Fibroblast of lung (primary cell): ENCODE results near the gene DLG3. TPM values are rescaled to one million over a fixed set of nuclear protein-coding genes. Genes with fewer than 3 reads are reported as not detected.

Experiments used
- DNase-seq, 2 donors: peaks; one replicate each; pipeline versions ENCODE4 v3.0.0 to v3.0.0-alpha.2; 2010; ENCODE audit warnings: low read depth in 2 of 2
- H2AFZ ChIP-seq: 2 replicates; pipeline ENCODE4 v1.5.1; 2012; ENCODE audit warnings: low read length, control low read depth, inconsistent platforms
- H3K27ac ChIP-seq: 2 replicates; pipeline ENCODE4 v1.5.1; 2011; ENCODE audit warnings: low read length, control low read depth; ENCODE audit not compliant: insufficient read depth
- H3K27me3 ChIP-seq: 2 replicates; pipeline ENCODE4 v1.5.1; 2011; ENCODE audit warnings: mild to moderate bottlenecking, low read length; ENCODE audit not compliant: control insufficient read depth, insufficient read depth
- H3K36me3 ChIP-seq: 2 replicates; pipeline ENCODE4 v1.5.1; 2011; ENCODE audit warnings: low read length; ENCODE audit not compliant: control insufficient read depth, insufficient read depth
- H3K4me1 ChIP-seq: 2 replicates; pipeline ENCODE4 v1.5.1; 2011; ENCODE audit warnings: low read length; ENCODE audit not compliant: control insufficient read depth, insufficient read depth; ENCODE audit errors: extremely low read depth
- H3K4me2 ChIP-seq: 2 replicates; pipeline ENCODE4 v1.5.1; 2011; ENCODE audit warnings: low read length, control low read depth; ENCODE audit not compliant: insufficient read depth; ENCODE audit errors: extremely low read depth
- H3K4me3 ChIP-seq, 4 experiments: fragments of 200-600 bp in 1 of 4; sonication (generic) in 1 of 4; replicated peaks in 1 of 4; 2 replicates each; pipeline ENCODE4 v1.5.1; 2011 to 2016; ENCODE audit warnings: low read length in 4 of 4, low read depth in 3 of 4, mild to moderate bottlenecking in 3 of 4, control low read depth in 2 of 4, inconsistent platforms in 1 of 4, mixed read lengths in 1 of 4; ENCODE audit not compliant: insufficient read depth in 1 of 4; ENCODE audit errors: control extremely low read depth in 1 of 4
- H3K79me2 ChIP-seq: 2 replicates; pipeline ENCODE4 v1.5.1; 2012; ENCODE audit warnings: mild to moderate bottlenecking, low read length, inconsistent platforms; ENCODE audit not compliant: control insufficient read depth, insufficient read depth
- H3K9ac ChIP-seq: 2 replicates; pipeline ENCODE4 v1.5.1; 2011; ENCODE audit warnings: mild to moderate bottlenecking, low read length, control low read depth; ENCODE audit not compliant: insufficient read depth
- H3K9me3 ChIP-seq: 2 replicates; pipeline ENCODE4 v1.5.1; 2012; ENCODE audit warnings: low read depth, low read length; ENCODE audit not compliant: control insufficient read depth, insufficient read depth
- H4K20me1 ChIP-seq: 2 replicates; pipeline ENCODE4 v1.5.1; 2011; ENCODE audit warnings: low read length; ENCODE audit not compliant: control insufficient read depth, insufficient read depth; ENCODE audit errors: extremely low read depth
- CTCF ChIP-seq, 2 donors: IDR thresholded peaks in 1 of 2; conservative IDR thresholded peaks in 1 of 2; 1 replicate in 1 of 2; 2 replicates in 1 of 2; pipeline ENCODE4 v1.5.1; 2011 to 2012; ENCODE audit warnings: low read length in 2 of 2, control low read depth in 1 of 2, inconsistent platforms in 1 of 2, low read depth in 1 of 2, mild to moderate bottlenecking in 1 of 2
- EZH2 ChIP-seq: IDR thresholded peaks from 2 replicates; pipeline ENCODE4 v1.5.1; 2012; ENCODE audit warnings: low read length, control low read depth, mild to moderate bottlenecking; ENCODE audit errors: missing control alignments
- polyA plus RNA-seq, 2 donors: library from polyadenylated mRNA; depleted of rRNA in 1 of 2; stranded (reverse) in 1 of 2; unstranded in 1 of 2; fragments of >200 nt; gene quantifications; 2 replicates each; pipeline ENCODE4 v1.2.1, GENCODE V29; 2011 to 2012; ENCODE audit warnings: missing spikeins in 1 of 2
- total RNA-seq: library from RNA; depleted of rRNA; stranded (reverse); fragments of >200 nt; gene quantifications from 2 replicates; pipeline ENCODE4 v1.2.1, GENCODE V29; 2014

DLG3 gene
- total and polyA plus RNA-seq, 2 donors (not counting 1 experiment from before 2014, with no cell fraction given), result 21.0 to 24.6 TPM

- no peaks in the 10 kb centered on the region for H3K9me3 ChIP-seq
- no peak overlapping the region for H2AFZ ChIP-seq
- no peaks in the 10 kb centered on the region for H3K27me3 ChIP-seq
- H3K4me1 ChIP-seq, result no peaks in the 10 kb centered on the region
- no peaks in the 10 kb centered on the region for H3K36me3 ChIP-seq
- no peak overlapping the region for H3K27ac ChIP-seq
- no peak overlapping the region for H3K4me3 ChIP-seq
- no peak overlapping the region for H3K4me2 ChIP-seq
- no peak for TF ChIP-seq CTCF (conservative IDR thresholded peaks at IDR 0.05 in 1 of 2, IDR thresholded peaks at IDR 0.05 in 1 of 2; ENCODE audit: low read depth in 1 of 2, low read length in 2 of 2)
- TF ChIP-seq EZH2, result peak; percentile 7
- H3K9ac ChIP-seq, result no peak overlapping the region
- DNase-seq, result no peak
- no peaks in the 10 kb centered on the region for H3K79me2 ChIP-seq
- H4K20me1 ChIP-seq, result no peaks in the 10 kb centered on the region
These were observed 1.3 kb downstream of the DLG3 start for GRCh38 chrX:70445951-70446350.

GRCh38 chrX:70446380-70447350, 2.0 kb downstream of the DLG3 start:
- no peak overlapping the region for H3K4me2 ChIP-seq
- no peak overlapping the region for H3K9ac ChIP-seq
- H3K36me3 ChIP-seq, result no peaks in the 10 kb centered on the region
- TF ChIP-seq CTCF (conservative IDR thresholded peaks at IDR 0.05 in 1 of 2, IDR thresholded peaks at IDR 0.05 in 1 of 2; ENCODE audit: low read depth in 1 of 2, low read length in 2 of 2) (no peak), EZH2 (no peak)
- no peak overlapping the region for H3K27ac ChIP-seq
- no peaks in the 10 kb centered on the region for H4K20me1 ChIP-seq
- DNase-seq, result no peak
- no peaks in the 10 kb centered on the region for H3K4me1 ChIP-seq
- no peak overlapping the region for H2AFZ ChIP-seq
- H3K79me2 ChIP-seq, result no peaks in the 10 kb centered on the region
- H3K4me3 ChIP-seq, result no peak overlapping the region
- no peaks in the 10 kb centered on the region for H3K9me3 ChIP-seq
- no peaks in the 10 kb centered on the region for H3K27me3 ChIP-seq

GRCh38 chrX:70449457-70449966, 4.9 kb downstream of the DLG3 start:
- Histone ChIP-seq H2AFZ (no peak overlapping the region), H3K4me3 (no peak overlapping the region), H3K4me2 (no peak overlapping the region), H3K4me1 (peaks cover 4% of the 10 kb centered on the region), H3K79me2 (no peaks in the 10 kb centered on the region), H3K27ac (no peak overlapping the region), H3K9me3 (no peaks in the 10 kb centered on the region), H4K20me1 (no peaks in the 10 kb centered on the region), H3K36me3 (no peaks in the 10 kb centered on the region), H3K9ac (no peak overlapping the region), H3K27me3 (no peaks in the 10 kb centered on the region)
- TF ChIP-seq CTCF (conservative IDR thresholded peaks at IDR 0.05 in 1 of 2, IDR thresholded peaks at IDR 0.05 in 1 of 2; ENCODE audit: low read depth in 1 of 2, low read length in 2 of 2) (no peak), EZH2 (no peak)
- DNase-seq, result no peak
